Neural crest cell (in vitro differentiated cells): ENCODE results near the gene OPALIN. TPM values are rescaled to one million over a fixed set of nuclear protein-coding genes. Genes with fewer than 3 reads are reported as not detected.

Experiments used
- DNase-seq: peaks from one replicate; pipeline ENCODE4 v3.0.0; 2021; ENCODE audit warnings: low read depth, mixed read lengths, low spot score
- H3K27ac Mint-ChIP-seq: one replicate; pipeline ENCODE4 v1.8.0; 2021; ENCODE audit warnings: mild to moderate bottlenecking, mixed read lengths; ENCODE audit not compliant: unreplicated experiment
- H3K27me3 Mint-ChIP-seq: 2 replicates; pipeline ENCODE4 v1.8.0; 2021; ENCODE audit warnings: low read depth, mild to moderate bottlenecking, mixed read lengths
- H3K36me3 Mint-ChIP-seq: 2 replicates; pipeline ENCODE4 v1.8.0; 2021; ENCODE audit warnings: low read depth, mild to moderate bottlenecking, mixed read lengths
- H3K4me1 Mint-ChIP-seq: 2 replicates; pipeline ENCODE4 v1.8.0; 2021; ENCODE audit warnings: mixed read lengths
- H3K4me3 Mint-ChIP-seq: one replicate; pipeline ENCODE4 v1.8.0; 2021; ENCODE audit warnings: mild to moderate bottlenecking, mixed read lengths
- H3K9me3 Mint-ChIP-seq: 2 replicates; pipeline ENCODE4 v1.8.0; 2021; ENCODE audit warnings: mixed read lengths
- CTCF ChIP-seq: fragments of 200-600 bp; sonication (generic); conservative IDR thresholded peaks from 2 replicates; pipeline ENCODE4 v1.5.0; 2021; ENCODE audit warnings: antibody characterized with exemption, mild to moderate bottlenecking
- total RNA-seq: library from RNA; stranded (reverse); gene quantifications from 2 replicates; pipeline ENCODE4 v1.2.1, GENCODE V29; 2021

The OPALIN gene
- total RNA-seq, 1 donor from 2014 or later = not detected

DNA sequence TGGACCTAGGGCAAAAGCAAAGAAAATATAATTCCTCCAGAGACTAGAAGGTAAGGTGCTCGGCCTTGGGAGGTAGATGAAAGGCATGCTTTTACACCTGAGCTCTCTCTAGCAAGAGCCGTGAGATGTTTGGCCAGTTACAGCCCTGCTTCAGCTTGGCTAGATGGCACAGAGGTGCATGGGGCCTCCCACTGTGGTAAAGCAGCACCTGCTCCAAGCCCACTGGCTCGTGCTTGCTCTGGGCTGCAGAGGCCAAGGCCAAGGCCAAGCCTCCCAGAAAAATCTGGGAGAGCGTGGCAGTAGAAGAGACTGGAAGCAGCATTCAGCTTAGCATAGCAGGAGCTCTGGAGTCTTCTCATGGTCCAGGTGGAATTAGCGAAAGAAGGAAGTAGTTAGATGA lies 31.0 kb upstream of the OPALIN start:
- peaks cover 31% of the 10 kb centered on the region for H3K27me3 Mint-ChIP-seq
- no peak for DNase-seq
- no peaks in the 10 kb centered on the region for H3K9me3 Mint-ChIP-seq
- no peak for TF ChIP-seq CTCF
- H3K4me1 Mint-ChIP-seq = no peaks in the 10 kb centered on the region
- no peak overlapping the region for H3K4me3 Mint-ChIP-seq
- H3K36me3 Mint-ChIP-seq = no peaks in the 10 kb centered on the region
- no peak overlapping the region for H3K27ac Mint-ChIP-seq

DNA sequence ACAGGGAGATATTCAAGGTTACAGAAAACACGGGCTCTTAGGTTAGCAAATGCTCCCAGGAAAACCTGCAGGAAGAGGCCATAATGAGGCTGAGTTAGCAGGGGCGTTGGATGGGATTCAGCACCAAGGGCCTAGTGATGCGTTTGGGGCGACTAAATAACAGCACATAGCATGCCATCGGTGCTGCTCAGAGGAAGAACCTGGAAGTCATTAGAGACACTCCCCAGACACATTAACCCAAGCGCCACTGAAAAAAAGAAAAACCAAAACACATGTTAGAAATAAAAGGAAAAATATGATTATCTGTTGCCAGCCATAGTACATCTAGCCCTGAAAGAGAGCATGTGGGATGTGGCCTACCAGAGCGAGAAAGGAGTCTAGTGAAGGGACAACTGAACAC lies 28.8 kb upstream of the OPALIN start:
- H3K4me1 Mint-ChIP-seq = no peaks in the 10 kb centered on the region
- no peak overlapping the region for H3K4me3 Mint-ChIP-seq
- H3K27me3 Mint-ChIP-seq = peaks cover 18% of the 10 kb centered on the region
- H3K36me3 Mint-ChIP-seq = no peaks in the 10 kb centered on the region
- DNase-seq = no peak
- no peak overlapping the region for H3K27ac Mint-ChIP-seq
- no peaks in the 10 kb centered on the region for H3K9me3 Mint-ChIP-seq
- TF ChIP-seq CTCF = no peak

DNA sequence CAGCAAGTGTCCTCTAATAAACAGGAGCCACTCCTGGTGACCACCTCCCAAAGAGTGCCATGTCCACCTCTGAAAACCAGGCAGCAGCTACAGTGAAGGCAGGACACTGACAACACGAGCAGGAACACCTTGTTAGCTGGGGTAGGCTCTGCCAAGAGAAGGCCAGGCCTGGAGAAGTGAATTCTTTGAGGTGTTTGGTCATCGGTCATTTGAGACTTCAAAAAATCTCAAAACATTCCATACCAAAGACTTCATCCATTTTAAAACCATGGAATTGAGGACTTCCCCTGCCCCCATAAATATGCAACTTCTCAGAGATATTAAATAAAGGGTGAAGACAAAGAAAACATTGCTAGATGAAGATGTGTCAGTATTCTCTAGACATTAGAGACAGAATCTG lies 28.4 kb upstream of the OPALIN start:
- H3K9me3 Mint-ChIP-seq = no peaks in the 10 kb centered on the region
- no peak for DNase-seq
- no peaks in the 10 kb centered on the region for H3K4me1 Mint-ChIP-seq
- H3K27ac Mint-ChIP-seq = no peak overlapping the region
- H3K4me3 Mint-ChIP-seq = no peak overlapping the region
- H3K27me3 Mint-ChIP-seq = peaks cover 18% of the 10 kb centered on the region
- TF ChIP-seq CTCF = no peak
- H3K36me3 Mint-ChIP-seq = no peaks in the 10 kb centered on the region

DNA sequence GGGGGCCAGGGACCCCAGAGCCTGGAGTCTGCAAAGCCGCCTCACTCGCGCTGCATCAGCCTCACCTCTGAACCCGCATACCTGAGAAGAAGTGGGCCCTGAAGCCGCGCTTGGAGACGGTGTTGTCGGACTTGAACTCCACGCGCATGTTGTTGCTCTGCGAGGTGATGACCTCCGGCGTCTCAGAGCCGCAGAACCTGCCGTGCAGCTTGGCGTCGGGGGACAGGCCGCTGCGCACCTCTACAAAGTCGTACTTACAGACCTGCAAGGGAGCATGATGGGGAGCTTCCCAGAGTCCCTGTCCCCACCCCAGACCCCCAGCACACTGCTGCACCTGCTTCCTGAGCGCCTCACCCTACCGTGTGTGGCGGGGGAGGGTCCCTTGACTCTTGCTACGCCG lies 25.7 kb upstream of the OPALIN start:
- peaks cover 9% of the 10 kb centered on the region for H3K27me3 Mint-ChIP-seq
- TF ChIP-seq CTCF = no peak

GRCh38 chr10:96380821-96381220 lies 22.0 kb upstream of the OPALIN start:
- H3K36me3 Mint-ChIP-seq = no peaks in the 10 kb centered on the region
- H3K4me1 Mint-ChIP-seq = peaks cover under 1% of the 10 kb centered on the region
- no peaks in the 10 kb centered on the region for H3K27me3 Mint-ChIP-seq
- no peak overlapping the region for H3K27ac Mint-ChIP-seq
- TF ChIP-seq CTCF = no peak
- H3K4me3 Mint-ChIP-seq = no peak overlapping the region
- H3K9me3 Mint-ChIP-seq = no peaks in the 10 kb centered on the region
- no peak for DNase-seq

More for the DNA sequence above, 25.7 kb upstream of the OPALIN start:
- H3K9me3 Mint-ChIP-seq = no peaks in the 10 kb centered on the region
- H3K4me3 Mint-ChIP-seq = no peak overlapping the region
- DNase-seq = no peak
- no peaks in the 10 kb centered on the region for H3K36me3 Mint-ChIP-seq
- no peak overlapping the region for H3K27ac Mint-ChIP-seq
- no peaks in the 10 kb centered on the region for H3K4me1 Mint-ChIP-seq

- TF ChIP-seq CTCF = no peak
- H3K4me1 Mint-ChIP-seq = peaks cover 10% of the 10 kb centered on the region
- no peak overlapping the region for H3K27ac Mint-ChIP-seq
- no peak overlapping the region for H3K4me3 Mint-ChIP-seq
- H3K36me3 Mint-ChIP-seq = no peaks in the 10 kb centered on the region
- H3K27me3 Mint-ChIP-seq = peaks cover 2% of the 10 kb centered on the region
- H3K9me3 Mint-ChIP-seq = no peaks in the 10 kb centered on the region
- no peak for DNase-seq
Observed at GRCh38 chr10:96379758-96380157, 21.0 kb upstream of the OPALIN start.
